Stimulated activated CD8-positive, alpha-beta memory T cell treated with anti-CD3 and anti-CD28 coated beads, Interleukin-7, amount 100 ng/mL, for 4 hours (primary cell): Measurements from ENCODE around the gene HUS1.
"Not testable (repeated sequence)": the region's sequence is repeated elsewhere in the genome, so short reads cannot be mapped to it uniquely, and the experiment has no call there.

Source experiments
- DNase-seq, 2 donors: peaks; one replicate each; pipeline ENCODE4 v3.0.0-alpha.2; 2020; ENCODE audit warnings: low read depth in 2 of 2

The HUS1 gene

DNA sequence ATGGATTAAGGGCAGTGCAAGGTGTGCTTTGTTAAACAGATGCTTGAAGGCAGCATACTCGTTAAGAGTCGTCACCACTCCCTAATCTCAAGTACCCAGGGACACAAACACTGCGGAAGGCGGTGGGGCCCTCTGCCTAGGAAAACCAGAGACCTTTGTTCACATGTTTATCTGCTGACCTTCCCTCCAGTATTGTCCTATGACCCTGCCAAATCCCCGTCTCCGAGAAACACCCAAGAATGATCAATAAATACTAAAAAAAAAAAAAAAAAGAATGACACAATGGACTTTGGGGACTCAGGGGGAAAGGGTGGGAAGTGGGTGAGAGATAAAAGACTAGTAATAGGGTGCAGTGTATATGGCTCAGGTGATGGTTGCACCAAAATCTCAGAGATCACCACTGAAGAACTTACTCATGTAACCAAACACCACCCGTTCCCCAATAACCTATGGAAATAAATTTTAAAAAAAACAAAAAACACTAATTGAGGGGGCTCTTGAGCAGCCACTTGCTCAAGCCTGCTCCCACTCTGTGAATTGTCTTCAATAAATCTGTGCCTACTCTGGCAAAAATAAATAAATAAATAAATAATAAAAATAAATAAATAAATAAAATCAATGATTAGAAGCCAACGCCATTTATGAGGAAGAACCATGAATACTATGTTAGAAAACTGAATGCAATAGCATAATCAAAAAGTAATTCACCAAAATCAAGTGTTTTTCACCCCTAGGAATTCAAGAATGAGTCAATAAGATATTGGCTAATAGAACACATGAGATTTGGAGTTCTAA lies 56.1 kb downstream of the HUS1 start:
- DNase-seq: not testable (repeated sequence)

DNA sequence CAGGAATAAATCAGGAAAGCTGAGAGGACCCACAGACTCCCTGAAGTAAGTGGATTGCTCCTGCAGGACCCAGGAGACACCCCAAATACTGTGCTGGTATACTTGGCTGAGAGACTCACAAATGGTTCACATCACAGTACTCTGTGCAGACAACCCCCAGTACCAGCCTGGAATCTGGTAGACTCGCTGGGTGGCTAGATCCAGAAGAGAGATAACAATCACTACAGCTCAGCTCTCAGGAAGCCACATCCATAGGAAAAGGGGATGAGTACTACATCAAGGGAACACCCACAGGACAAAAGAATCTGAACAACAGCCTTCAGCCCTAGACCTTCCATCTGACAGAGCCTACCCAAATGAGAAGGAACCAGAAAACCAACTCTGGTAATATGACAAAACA lies 62.9 kb downstream of the HUS1 start:
- DNase-seq: not testable (repeated sequence)

DNA sequence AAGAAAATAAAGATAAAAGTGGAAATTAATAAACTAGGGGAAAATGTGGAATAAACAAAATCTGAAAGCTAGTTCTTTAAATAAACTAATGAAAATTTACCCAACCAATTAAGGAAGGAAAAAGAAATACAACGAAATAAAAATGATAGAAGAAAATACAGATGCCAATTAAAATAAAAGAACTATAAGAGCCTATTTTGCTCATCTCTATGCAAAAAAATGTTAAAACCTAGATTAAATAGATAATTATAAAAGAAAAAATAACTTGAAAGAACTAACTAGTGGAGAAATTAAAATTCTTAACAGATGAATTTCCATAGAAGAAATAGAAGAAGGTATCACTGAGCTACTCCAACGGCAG lies 63.8 kb downstream of the HUS1 start:
- no peak for DNase-seq

DNA sequence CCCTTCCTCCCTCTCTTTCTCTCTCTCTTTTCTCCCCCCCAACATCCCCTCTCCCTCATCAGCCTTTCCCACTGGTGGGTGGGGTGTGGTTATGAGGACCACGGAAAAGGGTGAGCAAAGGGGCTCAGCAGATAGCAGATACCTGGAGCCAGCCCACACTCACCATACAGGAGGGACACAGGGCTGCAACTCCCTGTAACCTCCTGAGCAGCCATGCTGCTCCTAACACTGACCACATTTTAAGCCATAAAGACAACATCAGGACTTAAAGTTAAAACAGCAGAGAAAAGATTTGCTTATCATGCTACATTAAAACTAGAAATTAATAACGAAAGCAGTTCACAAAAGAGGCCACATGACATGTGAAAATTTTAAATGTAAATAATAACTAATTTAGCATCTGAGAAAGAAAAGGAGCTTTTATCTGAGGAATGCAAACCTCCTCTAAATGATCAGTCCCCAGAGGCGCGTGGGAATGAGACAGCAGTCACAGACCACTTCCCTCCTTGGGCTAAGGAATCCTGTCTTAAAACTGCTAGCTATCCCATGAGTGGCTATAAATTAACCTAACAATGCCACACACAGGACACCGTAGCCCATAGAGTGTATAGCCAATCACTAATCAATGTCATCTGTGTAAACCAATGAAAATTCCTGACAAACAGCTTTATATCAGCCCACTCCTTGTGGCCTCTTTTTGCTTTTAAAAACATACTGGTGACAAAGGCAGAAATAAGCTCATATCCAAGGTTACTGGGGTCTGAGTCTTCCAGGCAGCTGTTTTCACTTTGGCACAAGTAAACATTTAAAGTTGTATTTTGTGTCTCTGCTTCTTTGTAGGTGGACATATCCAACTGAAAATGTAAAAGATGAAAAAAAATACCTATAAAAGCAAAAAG lies 64.4 kb downstream of the HUS1 start:
- no peak for DNase-seq
